GM18520 (cell line): Measurements from ENCODE around the gene TMPRSS13.

Experiments used
- ATAC-seq: cut with Tn5 transposase; IDR thresholded peaks from one replicate; pipeline ENCODE4 v1.9.1; 2021; ENCODE audit not compliant: unreplicated experiment

TMPRSS13 gene

GRCh38 chr11:117900720-117901440, 28.3 kb downstream of the TMPRSS13 start:
- ATAC-seq: no peak

- ATAC-seq: peak; percentile 56
These were observed 29.0 kb downstream of the TMPRSS13 start for GRCh38 chr11:117900121-117900648.

- no peak for ATAC-seq
These were observed 31.1 kb downstream of the TMPRSS13 start for GRCh38 chr11:117898059-117898458.

GRCh38 chr11:117892651-117893050, 36.6 kb downstream of the TMPRSS13 start:
- no peak for ATAC-seq

DNA sequence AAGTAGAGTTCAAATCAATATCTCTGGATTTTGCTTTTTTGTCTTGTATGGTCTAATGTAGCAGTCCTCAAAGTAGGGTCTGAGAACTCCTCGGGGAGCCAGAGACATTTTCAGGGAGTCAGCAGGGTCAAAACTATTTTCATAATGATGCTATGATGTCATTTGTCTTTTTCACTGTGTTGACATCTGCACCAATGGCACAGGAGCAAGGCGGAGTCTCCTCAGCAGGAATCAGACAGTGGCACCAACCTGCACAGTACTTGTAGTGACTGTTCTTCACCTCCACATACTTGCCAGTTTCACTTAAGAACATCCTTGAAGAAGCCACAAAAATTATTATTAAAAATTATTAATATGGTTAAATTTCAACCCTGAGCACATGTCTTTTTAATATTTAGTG, 37.8 kb downstream of the TMPRSS13 start:
- no peak for ATAC-seq

GRCh38 chr11:117888139-117888566, 41.0 kb downstream of the TMPRSS13 start:
- ATAC-seq: no peak

GRCh38 chr11:117887431-117888138, 41.6 kb downstream of the TMPRSS13 start:
- no peak for ATAC-seq

- no peak for ATAC-seq
These were observed 43.4 kb downstream of the TMPRSS13 start for GRCh38 chr11:117885777-117886176.

DNA sequence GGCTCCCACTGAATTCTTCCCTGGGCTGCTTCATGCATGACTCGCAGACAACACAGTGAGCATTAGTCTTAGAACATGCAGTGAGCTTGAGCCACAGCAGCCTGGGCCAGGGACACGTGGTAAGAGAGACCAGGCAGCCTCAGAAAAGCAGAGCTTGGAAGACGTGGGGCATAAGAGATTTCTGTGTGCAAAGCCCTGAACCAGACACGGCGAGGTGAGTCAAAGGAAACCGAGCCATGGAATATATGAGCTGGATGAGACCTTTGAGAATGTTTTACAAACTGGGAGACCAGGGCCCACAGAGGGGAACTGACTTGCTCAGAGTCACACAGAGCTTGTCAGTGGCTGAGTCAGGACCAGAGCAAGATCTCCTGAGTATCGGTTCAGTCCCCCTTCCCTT, 44.2 kb downstream of the TMPRSS13 start:
- ATAC-seq: no peak

- ATAC-seq: no peak
These were observed 46.1 kb downstream of the TMPRSS13 start for GRCh38 chr11:117883063-117883462.

- no peak for ATAC-seq
These were observed 46.8 kb downstream of the TMPRSS13 start for GRCh38 chr11:117882311-117882905.

DNA sequence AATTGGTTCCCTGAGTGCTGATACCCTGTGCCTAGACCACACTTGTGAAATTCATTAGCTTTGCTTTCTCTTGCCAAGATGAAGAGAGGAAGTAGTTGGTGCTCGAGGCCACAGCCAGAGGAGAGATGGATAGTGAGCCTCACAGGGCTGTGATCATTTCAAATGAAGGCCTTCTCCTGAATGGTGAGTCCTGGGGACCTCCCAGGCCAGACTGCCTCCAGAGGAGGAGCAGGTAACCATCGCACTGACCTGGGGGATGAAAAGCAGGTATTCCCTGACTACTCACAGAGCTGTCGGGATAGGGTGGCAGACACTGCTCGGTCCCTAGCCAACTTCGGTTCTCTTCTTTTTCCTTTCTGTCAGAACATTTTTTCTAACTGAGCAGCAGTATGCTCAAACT, 48.0 kb downstream of the TMPRSS13 start:
- ATAC-seq: no peak

- no peak for ATAC-seq
These were observed 49.4 kb downstream of the TMPRSS13 start for GRCh38 chr11:117879516-117880480.

DNA sequence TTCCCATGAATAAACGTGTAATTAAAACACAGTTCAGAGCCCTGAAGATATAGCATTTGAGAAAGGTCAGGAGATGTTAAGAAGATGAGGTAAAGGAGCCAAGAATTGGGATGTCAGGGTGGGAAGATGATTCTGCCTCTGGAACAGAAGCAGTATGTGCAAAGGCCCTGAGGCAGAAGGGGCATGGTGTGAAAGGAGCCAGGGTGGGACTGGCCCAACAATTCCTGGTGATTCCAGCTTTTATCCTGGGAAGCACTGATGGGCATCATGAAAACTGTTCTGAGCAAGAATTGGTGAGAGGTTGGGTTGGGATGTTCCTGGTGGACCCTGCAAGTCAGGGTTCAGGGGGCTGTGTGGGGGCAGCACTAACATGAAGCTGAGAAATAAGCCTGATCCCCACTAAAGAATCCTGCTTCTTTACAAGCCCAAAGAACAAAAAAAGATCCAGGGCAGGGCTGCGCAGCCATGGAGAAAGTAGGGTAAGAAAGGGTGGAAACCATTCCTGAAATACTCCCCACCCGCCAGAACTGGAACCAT, 50.2 kb downstream of the TMPRSS13 start:
- no peak for ATAC-seq

GRCh38 chr11:117878314-117878938, 50.8 kb downstream of the TMPRSS13 start:
- no peak for ATAC-seq

- no peak for ATAC-seq
These were observed 52.0 kb downstream of the TMPRSS13 start for GRCh38 chr11:117877120-117877784.

DNA sequence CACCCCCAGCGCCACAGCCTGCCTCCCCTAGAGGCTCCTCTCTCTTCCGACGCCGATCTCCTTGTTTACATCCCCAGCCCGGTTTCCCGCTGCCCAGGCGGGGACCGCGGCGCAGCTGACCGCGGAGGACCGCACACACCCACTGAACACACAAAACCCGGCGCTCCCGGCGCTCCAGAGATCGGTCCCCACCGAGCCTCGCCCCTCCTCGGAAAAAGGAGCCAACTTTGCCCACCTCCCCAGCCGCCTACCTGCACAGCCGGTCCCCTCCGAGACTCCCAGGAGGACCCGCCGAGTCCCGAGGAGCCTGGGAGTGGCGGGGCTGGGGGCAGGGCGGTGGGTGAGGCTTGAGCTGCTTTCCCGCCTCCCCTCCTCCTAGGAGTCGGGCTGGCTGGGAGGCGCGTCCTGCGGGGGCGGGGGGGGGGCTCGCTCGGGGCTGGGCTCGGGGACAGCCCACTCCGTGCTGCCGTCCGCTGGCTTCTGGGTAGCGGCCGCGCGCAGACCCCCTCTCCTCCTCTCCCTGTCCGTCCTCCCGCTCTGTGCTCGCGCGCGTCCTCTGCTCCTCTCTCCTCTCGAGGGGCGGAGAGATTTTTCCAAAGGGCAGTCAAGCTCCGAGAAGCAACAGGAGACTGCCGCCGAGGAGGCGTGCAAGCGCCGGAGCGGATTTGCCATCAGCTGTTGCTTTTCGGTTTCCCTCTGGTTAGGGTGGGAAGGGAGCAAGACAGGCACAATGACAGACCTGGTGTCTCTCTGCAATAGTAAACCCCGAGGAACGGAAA, 52.7 kb downstream of the TMPRSS13 start, which contains the start of gene FXYD6:
TSS of gene FXYD6 (minus strand) at position 318 of the 779 bp plus-strand sequence. CDS start 33,882 bp downstream, outside the sequence.
- ATAC-seq: no peak

GRCh38 chr11:117876059-117876340, 53.2 kb downstream of the TMPRSS13 start:
- no peak for ATAC-seq
